DMS79 (cell line): Measurements from ENCODE around the gene RFTN1.
A peak's percentile ranks its signal among the peaks of the same experiment; 100 is the strongest.

Source experiments
- DNase-seq: peaks from one replicate; lab custom pipeline; 2025; lab: John Stamatoyannopoulos, UW

RFTN1 gene

GRCh38 chr3:16466822-16467221 is 46.7 kb downstream of the RFTN1 start:
- DNase-seq = no peak

- no peak for DNase-seq
Observed at GRCh38 chr3:16464511-16465148, 48.9 kb downstream of the RFTN1 start.

DNA sequence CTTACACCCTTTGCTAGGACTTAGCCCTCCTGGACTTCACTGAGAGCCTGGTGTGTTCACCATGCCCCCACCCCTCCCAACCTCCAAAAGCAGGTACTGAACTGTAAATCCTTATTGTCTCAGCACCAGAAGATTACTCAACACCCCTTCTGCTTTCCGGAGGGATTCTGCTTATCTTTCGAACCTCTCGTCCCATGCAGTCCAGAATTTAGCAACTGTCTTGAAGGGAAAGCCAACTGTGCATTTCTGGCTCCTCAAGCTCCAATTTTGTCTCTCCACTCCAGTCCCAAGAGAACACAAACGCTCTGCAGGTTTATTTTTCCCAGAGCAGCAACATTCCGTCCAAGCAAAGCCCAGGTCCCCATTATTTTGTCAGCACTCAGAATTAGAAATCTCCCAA is 49.6 kb downstream of the RFTN1 start:
- no peak for DNase-seq

- no peak for DNase-seq
Observed at GRCh38 chr3:16463119-16463518, 50.4 kb downstream of the RFTN1 start.

- no peak for DNase-seq
Observed at GRCh38 chr3:16462679-16463078, 50.8 kb downstream of the RFTN1 start.

DNA sequence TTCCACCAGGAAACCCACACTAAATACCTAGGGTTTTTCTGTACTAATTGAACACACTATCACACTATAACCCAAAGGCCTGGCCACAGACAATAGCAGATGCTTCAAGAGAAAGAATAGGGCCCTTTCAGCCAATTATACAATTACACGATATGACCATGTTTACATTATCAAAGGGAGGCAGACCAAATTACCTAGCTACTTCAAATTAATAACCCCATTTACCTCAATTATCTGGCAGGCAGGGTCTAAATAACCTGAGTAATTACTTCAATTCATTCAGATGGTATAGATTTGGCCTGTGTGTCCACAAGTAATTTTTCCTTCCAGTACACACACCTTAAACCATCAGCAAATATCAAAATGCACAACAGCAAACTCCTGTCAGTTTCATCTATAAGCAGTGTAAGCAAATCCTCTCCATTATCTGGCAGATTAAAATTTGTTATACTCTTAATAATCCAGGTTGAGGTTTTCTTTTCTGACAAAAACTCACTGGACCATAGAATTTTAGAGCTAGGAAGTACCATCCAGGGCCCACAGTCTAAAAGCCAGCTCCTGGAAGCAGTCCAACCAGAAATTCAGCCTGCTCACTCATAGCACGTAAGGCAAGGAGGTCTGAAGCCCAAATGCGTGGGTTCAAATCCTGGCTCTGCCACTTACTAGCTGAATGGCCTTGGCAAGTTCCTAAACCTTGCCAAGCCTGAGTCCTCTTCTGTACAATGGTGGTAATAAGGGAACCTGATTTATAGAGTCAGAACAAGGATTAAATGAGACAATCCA is 51.8 kb downstream of the RFTN1 start:
- DNase-seq = peak; percentile 65

GRCh38 chr3:16460886-16461285 is 52.6 kb downstream of the RFTN1 start:
- peak; percentile 61 for DNase-seq

DNA sequence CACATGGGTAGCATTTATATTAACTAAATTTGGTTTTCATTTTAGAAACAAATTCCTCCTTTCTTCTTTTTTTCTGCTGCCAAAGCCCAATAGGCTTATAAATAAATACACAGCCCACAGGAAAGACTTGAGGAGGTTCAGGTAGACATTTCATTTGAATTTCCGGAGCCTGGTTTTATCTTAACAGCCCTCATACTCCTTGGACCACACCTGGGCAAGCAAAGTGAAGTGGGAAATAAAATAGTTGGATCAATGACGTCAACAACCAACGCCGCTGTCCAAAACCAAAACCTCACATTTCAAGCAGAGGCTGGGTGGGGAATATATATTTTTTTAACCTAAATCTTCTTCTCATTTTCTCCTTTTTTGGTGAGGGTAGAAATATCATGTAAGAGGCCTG is 53.2 kb downstream of the RFTN1 start:
- DNase-seq = peak; percentile 40

GRCh38 chr3:16456784-16457415 is 56.6 kb downstream of the RFTN1 start:
- no peak for DNase-seq

DNA sequence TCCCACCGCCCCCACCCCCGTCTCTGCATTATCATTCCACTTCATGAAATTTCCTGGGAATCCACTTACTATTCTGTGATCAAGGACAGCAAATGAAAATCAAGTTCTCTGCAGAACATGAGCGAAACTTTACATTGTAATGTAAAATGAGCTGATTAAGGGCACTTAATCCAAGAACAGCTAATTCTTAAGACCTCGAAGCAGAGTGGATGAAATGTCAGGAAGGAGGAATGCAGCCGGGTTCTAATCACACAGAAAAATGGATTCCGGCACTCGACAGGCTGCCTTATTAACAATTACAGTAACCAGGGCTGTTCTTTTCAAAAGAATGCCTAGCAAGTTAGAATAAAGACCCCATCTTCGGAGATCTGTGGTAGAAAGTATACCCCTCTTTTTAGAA is 57.5 kb downstream of the RFTN1 start:
- DNase-seq = no peak

DNA sequence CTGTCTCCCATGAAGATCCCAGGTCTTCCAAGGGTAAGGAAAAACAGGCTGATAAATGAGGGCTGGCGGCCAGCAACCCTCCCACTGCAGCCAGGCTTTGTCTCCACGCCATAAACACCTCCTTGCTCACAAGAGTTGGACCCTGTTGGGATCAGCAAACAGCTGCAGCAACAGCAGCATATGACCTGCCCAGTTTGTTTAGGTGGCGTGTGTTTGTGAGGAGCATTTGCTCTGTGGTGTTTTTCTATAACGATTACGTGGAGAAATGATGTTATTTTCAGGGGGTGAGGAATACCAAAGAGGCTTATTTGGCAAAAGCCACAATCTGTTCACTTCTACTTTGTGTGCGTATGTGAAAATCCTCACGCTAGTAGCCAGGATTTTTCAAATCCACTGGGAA is 58.5 kb downstream of the RFTN1 start:
- DNase-seq = no peak

DNA sequence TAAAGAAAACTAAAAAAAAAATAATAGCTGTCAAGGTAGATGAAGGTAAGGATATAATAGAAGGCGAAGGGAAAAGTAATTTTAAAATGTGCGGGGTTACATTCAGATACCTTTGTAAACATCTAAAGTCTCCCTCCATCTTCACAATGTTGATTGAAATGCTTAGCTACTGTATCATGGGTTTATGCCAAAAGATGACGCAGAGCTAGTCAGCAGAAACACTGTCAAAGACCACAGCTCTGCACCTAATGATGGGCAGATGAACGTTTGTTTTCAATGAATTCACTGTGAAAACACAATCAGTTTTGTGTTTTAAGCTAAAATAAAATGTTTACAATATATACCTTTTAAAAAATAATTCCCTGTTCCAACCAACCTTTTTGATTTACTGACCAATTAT is 61.2 kb downstream of the RFTN1 start:
- DNase-seq = no peak

DNA sequence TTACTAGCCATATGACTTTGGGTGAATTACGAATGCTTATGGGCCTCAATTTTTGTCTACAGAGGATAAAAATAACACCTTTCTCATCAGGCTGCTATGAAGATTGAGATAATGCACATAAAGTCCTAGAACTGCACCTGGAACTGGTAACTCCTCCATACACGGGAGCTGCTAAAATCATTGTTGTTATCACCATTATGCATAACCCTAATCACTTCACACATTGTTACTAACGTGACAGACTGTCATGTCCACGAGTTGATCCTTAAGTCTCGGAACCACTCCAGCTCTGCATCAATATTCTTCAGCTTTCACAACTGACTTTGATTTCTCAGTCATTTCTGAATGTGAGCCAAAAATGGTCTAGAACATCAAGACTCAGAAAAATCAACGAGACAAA is 64.1 kb downstream of the RFTN1 start:
- no peak for DNase-seq

- no peak for DNase-seq
Observed at GRCh38 chr3:16448639-16449070, 64.8 kb downstream of the RFTN1 start.

- no peak for DNase-seq
Observed at GRCh38 chr3:16447135-16447534, 66.4 kb downstream of the RFTN1 start.

GRCh38 chr3:16444344-16444743 is 69.2 kb downstream of the RFTN1 start:
- no peak for DNase-seq

DNA sequence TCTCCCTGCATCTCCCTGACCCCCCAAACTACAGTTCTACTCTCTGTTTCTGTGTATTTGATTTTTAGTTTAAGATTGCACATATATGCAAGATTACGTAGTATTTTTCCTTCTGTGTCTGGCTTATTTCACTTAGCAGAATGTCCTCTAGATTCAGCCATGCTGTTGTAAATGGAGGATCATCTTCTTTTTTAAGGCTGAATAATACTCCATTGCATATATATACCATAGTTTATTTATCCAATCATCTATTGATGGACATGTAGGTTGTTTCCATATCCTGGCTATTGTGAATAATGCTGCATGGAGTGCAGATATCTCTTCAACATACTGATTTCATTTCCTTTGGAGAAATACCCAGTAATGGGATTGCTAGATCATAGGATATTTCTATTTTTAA is 70.8 kb downstream of the RFTN1 start:
- no peak for DNase-seq

GRCh38 chr3:16441371-16441875 is 72.1 kb downstream of the RFTN1 start:
- peak; percentile 12 for DNase-seq

DNA sequence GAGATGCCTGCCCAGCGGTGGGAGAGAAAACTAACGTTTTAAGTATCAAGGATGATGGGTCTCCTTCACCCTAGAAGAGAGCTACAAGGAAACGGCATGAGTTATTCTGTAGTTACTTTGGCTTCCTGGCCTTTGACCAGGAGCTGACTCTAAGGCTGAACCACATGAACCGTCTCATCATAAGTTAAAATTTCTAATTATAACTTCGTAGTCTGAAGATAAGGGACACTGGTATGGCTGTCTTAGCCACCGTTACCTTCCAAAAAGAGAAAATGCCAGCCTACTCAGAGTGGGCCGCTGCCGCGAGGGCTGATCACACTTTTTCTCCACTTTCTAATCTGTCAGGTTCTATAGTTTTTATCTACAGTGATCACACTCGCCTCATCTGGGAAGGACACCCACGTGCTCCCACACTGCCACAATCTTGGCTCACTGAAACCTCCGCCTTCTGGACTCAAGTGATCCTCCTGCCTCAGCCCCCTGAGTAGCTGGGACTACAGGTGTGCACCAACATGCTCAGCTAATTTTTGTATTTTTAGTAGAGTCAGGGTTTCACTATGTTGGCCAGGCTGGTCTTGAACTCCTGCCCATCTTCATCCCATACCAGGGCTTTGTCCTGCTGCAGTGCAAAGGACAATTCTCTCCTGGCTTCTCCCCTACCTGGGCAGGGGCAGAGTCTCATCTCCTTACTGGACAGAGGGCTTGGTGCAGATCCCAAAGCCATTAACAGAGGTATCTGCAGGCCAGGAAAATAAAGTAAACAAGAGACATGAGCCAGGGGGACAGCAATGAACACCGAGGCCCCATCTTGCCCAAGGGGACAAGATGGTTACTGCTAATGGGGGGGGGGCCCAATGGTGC is 73.4 kb downstream of the RFTN1 start:
- DNase-seq = no peak

DNA sequence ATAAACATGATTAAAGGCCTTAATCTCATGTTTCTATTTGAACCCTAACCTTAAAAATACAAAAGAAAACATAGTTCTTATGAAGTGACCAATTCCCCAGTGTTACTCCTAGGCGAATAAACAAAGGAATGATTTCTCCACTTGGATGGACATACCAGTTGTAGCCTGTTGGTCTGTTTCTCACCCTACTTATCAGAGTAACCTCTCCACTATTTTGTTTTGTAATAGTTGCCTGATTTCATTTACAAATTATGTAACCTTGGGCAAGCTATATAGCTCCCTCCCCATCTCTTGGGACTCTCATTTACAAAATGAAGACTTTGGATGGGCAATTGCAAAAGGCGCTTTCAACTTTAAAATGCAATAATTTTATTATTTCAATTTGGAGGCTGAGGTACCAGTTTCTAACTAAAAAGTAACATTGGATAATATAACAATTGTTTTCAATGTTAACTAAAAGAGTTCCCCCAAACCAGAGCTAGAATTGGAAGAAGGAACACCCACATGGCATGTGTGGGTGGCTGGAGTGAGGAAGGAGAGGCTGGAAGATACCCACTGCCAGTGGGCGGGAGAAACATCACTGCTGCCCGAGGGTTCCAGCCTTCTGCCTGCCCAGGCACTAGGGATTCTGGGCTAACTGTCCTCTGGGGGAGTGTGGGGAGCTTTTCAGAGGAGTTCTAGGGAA is 74.2 kb downstream of the RFTN1 start:
- DNase-seq = no peak

DNA sequence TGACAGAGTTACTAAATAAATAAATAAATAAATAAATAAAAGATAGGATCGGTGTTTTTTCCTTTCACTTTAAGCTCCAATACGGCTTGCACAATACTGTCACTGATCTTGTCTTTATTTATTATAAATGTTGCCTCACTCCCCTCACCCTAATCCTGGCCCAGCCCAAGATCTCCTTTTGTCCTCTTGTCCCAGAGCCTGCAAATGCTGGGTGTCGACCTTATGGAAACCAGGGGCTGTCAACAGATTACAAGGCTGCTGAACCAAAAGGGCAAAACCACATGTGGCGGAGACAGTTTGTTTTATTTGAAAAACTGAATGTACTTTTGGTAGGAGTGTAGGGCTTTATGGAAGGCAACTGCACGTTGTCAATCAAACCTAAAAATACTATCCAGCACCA is 75.9 kb downstream of the RFTN1 start:
- DNase-seq = no peak
